ACC112 (cell line): ENCODE data around the gene ZGRF1.
"Not testable (repeated sequence)": the region's sequence is repeated elsewhere in the genome, so short reads cannot be mapped to it uniquely, and the experiment has no call there.

Source experiments
- H2AFZ ChIP-seq: fragments of 200-600 bp; sonication (generic); one replicate; pipeline ENCODE4 v1.6.0; 2017; ENCODE audit warnings: antibody characterized with exemption, low read length; ENCODE audit not compliant: unreplicated experiment
- H3K27ac ChIP-seq: fragments of 200-600 bp; sonication (generic); 2 replicates; pipeline ENCODE4 v1.5.1; 2014; ENCODE audit warnings: low read depth, mild to moderate bottlenecking, antibody characterized with exemption, low read length, moderate library complexity
- H3K27me3 ChIP-seq: fragments of 200-600 bp; sonication (generic); 2 replicates; pipeline ENCODE4 v1.6.1; 2014; ENCODE audit warnings: mild to moderate bottlenecking, antibody characterized with exemption, low read length, moderate library complexity, mixed read lengths; ENCODE audit not compliant: insufficient read depth
- H3K36me3 ChIP-seq: fragments of 200-600 bp; sonication (generic); 2 replicates; pipeline ENCODE4 v1.6.1; 2016; ENCODE audit warnings: mild to moderate bottlenecking, antibody characterized with exemption, low read length, moderate library complexity, mixed read lengths; ENCODE audit not compliant: insufficient read depth
- H3K4me1 ChIP-seq: fragments of 200-600 bp; sonication (generic); one replicate; pipeline ENCODE4 v1.6.1; 2016; ENCODE audit warnings: low read length, mixed read lengths; ENCODE audit not compliant: insufficient read depth, unreplicated experiment, control insufficient read depth
- H3K4me3 ChIP-seq: fragments of 200-600 bp; sonication (generic); 2 replicates; pipeline ENCODE4 v1.5.1; 2014; ENCODE audit warnings: mild to moderate bottlenecking, low read depth, low read length
- H3K79me2 ChIP-seq: fragments of 200-600 bp; sonication (generic); one replicate; pipeline ENCODE4 v1.6.0; 2016; ENCODE audit warnings: low read length; ENCODE audit not compliant: control insufficient read depth, unreplicated experiment, insufficient read depth

Gene ZGRF1

GRCh38 chr4:112508356-112508755, 128.4 kb downstream of the ZGRF1 start:
- Histone ChIP-seq H3K79me2 (no peaks in the 10 kb centered on the region), H3K4me1 (peaks cover 10% of the 10 kb centered on the region), H3K27ac (no peak overlapping the region), H3K36me3 (no peaks in the 10 kb centered on the region), H2AFZ (no peak overlapping the region), H3K4me3 (no peak overlapping the region), H3K27me3 (peaks cover 96% of the 10 kb centered on the region)

GRCh38 chr4:112504807-112505206, 131.9 kb downstream of the ZGRF1 start:
- Histone ChIP-seq H3K36me3 (no peaks in the 10 kb centered on the region), H3K4me1 (peaks cover 10% of the 10 kb centered on the region), H3K27me3 (peaks cover 81% of the 10 kb centered on the region), H3K4me3 (no peak overlapping the region), H2AFZ (no peak overlapping the region), H3K27ac (no peak overlapping the region), H3K79me2 (no peaks in the 10 kb centered on the region)

- Histone ChIP-seq H3K27ac (no peak overlapping the region), H2AFZ (no peak overlapping the region), H3K4me3 (no peak overlapping the region), H3K79me2 (no peaks in the 10 kb centered on the region), H3K27me3 (peaks cover 62% of the 10 kb centered on the region), H3K36me3 (no peaks in the 10 kb centered on the region), H3K4me1 (no peaks in the 10 kb centered on the region)
These were observed 133.8 kb downstream of the ZGRF1 start for GRCh38 chr4:112502871-112503270.

GRCh38 chr4:112492321-112492720, 144.4 kb downstream of the ZGRF1 start:
- H2AFZ ChIP-seq, result no peak overlapping the region

GRCh38 chr4:112490808-112491207, 145.9 kb downstream of the ZGRF1 start:
- H3K27ac ChIP-seq, H3K4me1 ChIP-seq: not testable (repeated sequence)

More at GRCh38 chr4:112492321-112492720, 144.4 kb downstream of the ZGRF1 start:
- Histone ChIP-seq H3K4me3 (no peak overlapping the region), H3K27ac (no peak overlapping the region), H3K36me3 (no peaks in the 10 kb centered on the region), H3K4me1 (no peaks in the 10 kb centered on the region), H3K79me2 (no peaks in the 10 kb centered on the region), H3K27me3 (peaks cover 6% of the 10 kb centered on the region)

More at GRCh38 chr4:112490808-112491207, 145.9 kb downstream of the ZGRF1 start:
- H3K27me3 ChIP-seq, result peaks cover 17% of the 10 kb centered on the region
- not testable (repeated sequence) for H3K79me2 ChIP-seq, H3K36me3 ChIP-seq, H3K4me3 ChIP-seq, H2AFZ ChIP-seq
